K562 (cell line): ENCODE results near the gene ICAM3. TPM values are rescaled to one million over a fixed set of nuclear protein-coding genes. Genes with fewer than 3 reads are reported as not detected.

Experiments
- ETV6 ChIP-seq, 3 experiments: fragments of 150-350 bp in 1 of 3; sonication (generic) in 1 of 3; formaldehyde crosslinking in 1 of 3; IDR thresholded peaks; 2 replicates each; pipeline versions ENCODE4 v1.6.1 to v1.8.0; 2014 to 2022; ENCODE audit warnings: borderline replicate concordance in 2 of 3, low read depth in 2 of 3, antibody characterized with exemption in 1 of 3, low read length in 1 of 3, mild to moderate bottlenecking in 1 of 3, missing genetic modification reagents in 1 of 3
- FOXM1 ChIP-seq, 2 experiments: fragments of 450-650 bp in 1 of 2; sonication (generic) in 1 of 2; formaldehyde crosslinking in 1 of 2; IDR thresholded peaks; 2 replicates each; pipeline versions ENCODE4 v1.6.1 to v1.9.0; 2017 to 2022; ENCODE audit warnings: low read depth in 2 of 2, mild to moderate bottlenecking in 2 of 2, missing genetic modification reagents in 1 of 2, moderate library complexity in 1 of 2
- ILK ChIP-seq: fragments of 450-650 bp; IDR thresholded peaks from 2 replicates; pipeline ENCODE4 v1.6.1; 2016; ENCODE audit warnings: missing genetic modification characterization, low read depth, mild to moderate bottlenecking, missing compliant biosample characterization, moderate library complexity, borderline replicate concordance
- JUN ChIP-seq, 2 experiments: sonication (generic) in 1 of 2; formaldehyde crosslinking in 1 of 2; IDR thresholded peaks; 2 replicates each; pipeline versions ENCODE4 v1.6.1 to v1.8.0; 2012 to 2022; ENCODE audit warnings: borderline replicate concordance in 2 of 2, mild to moderate bottlenecking in 2 of 2, improper control_type of control experiment in 1 of 2, low read depth in 1 of 2, low read length in 1 of 2, missing genetic modification reagents in 1 of 2
- KHSRP ChIP-seq: fragments of 450-650 bp; IDR thresholded peaks from 2 replicates; pipeline ENCODE4 v1.6.1; 2017
- POLR2B ChIP-seq: fragments of 450-650 bp; IDR thresholded peaks from 2 replicates; pipeline ENCODE4 v1.6.1; 2018; ENCODE audit warnings: low read depth; ENCODE audit not compliant: partially characterized antibody
- PRPF4 ChIP-seq: fragments of 200-400 bp; formaldehyde crosslinking; IDR thresholded peaks from one replicate; pipeline ENCODE4 v1.6.1; 2017; ENCODE audit warnings: low read length, low read depth, mild to moderate bottlenecking; ENCODE audit not compliant: insufficient read depth, poor library complexity, severe bottlenecking
- SOX6 ChIP-seq: fragments of 450-650 bp; IDR thresholded peaks from 2 replicates; pipeline ENCODE4 v1.6.1; 2014; ENCODE audit warnings: mild to moderate bottlenecking
- ZC3H4 ChIP-seq: sonication (generic); formaldehyde crosslinking; IDR thresholded peaks from 2 replicates; pipeline ENCODE4 v1.9.0; 2021; ENCODE audit warnings: missing genetic modification reagents, borderline replicate concordance
- ZKSCAN8 ChIP-seq: fragments of 200-800 bp; sonication (Bioruptor generic); IDR thresholded peaks from 2 replicates; pipeline ENCODE4 v1.6.1; 2016; ENCODE audit warnings: missing genetic modification characterization, missing compliant biosample characterization
- ZNF384 ChIP-seq: IDR thresholded peaks from 2 replicates; pipeline ENCODE4 v1.6.1; 2012; ENCODE audit warnings: low read depth, low read length, improper control_type of control experiment
- ZNF551 ChIP-seq: fragments of 250-450 bp; sonication (Bioruptor Pico); IDR thresholded peaks from 2 replicates; pipeline ENCODE4 v1.5.0; 2021; ENCODE audit warnings: mild to moderate bottlenecking, moderate library complexity
- ZNF778 ChIP-seq: fragments of 450-650 bp; formaldehyde crosslinking; IDR thresholded peaks from 2 replicates; pipeline ENCODE4 v1.4.0; 2020; ENCODE audit warnings: mild to moderate bottlenecking, moderate library complexity
- polyA plus RNA-seq, 8 experiments: library from polyadenylated mRNA; depleted of rRNA in 4 of 8; stranded (reverse) in 5 of 8; unstranded in 3 of 8; fragments of >200 nt; fragmentation: Nextera tagmentation in 2 of 8; fragmentation: Illumina TruSeq in 1 of 8; extraction: Ambion mirVana in 2 of 8; extraction: Trizol in 1 of 8; gene quantifications; 2 replicates each; pipeline versions ENCODE4 v1.2.1 to v1.2.3, GENCODE V29; 2011 to 2014; ENCODE audit warnings: inconsistent platforms in 1 of 8, missing spikeins in 1 of 8
- total RNA-seq, 7 experiments: library from RNA; depleted of rRNA in 6 of 7; stranded (reverse); fragments of >200 nt in 6 of 7; fragmentation: Illumina TruSeq in 2 of 7; extraction: Trizol in 2 of 7; gene quantifications; 2 replicates each; pipeline versions ENCODE4 v1.2.1 to v1.2.3, GENCODE V29; 2011 to 2021; ENCODE audit warnings: low replicate concordance in 1 of 7
- TF ChIP-seq, protein P1 (sequence below): fragments of 250-450 bp; sonication (Bioruptor Pico); IDR thresholded peaks from 2 replicates; pipeline ENCODE4 v1.8.0; 2021; ENCODE audit warnings: mild to moderate bottlenecking, moderate library complexity
- TF ChIP-seq, protein P2 (sequence below): fragments of 250-450 bp; sonication (Bioruptor Pico); IDR thresholded peaks from 2 replicates; pipeline ENCODE4 v1.8.0; 2021; ENCODE audit warnings: moderate library complexity, mild to moderate bottlenecking, inconsistent platforms
- TF ChIP-seq, protein P3 (sequence below): fragments of 250-450 bp; sonication (Bioruptor Pico); IDR thresholded peaks from 2 replicates; pipeline ENCODE4 v1.9.0; 2021; ENCODE audit warnings: mild to moderate bottlenecking
- TF ChIP-seq, protein P4 (sequence below): sonication (generic); formaldehyde crosslinking; IDR thresholded peaks from 2 replicates; pipeline ENCODE4 v1.8.1; 2023; ENCODE audit warnings: missing genetic modification reagents, mild to moderate bottlenecking, borderline replicate concordance

ICAM3 gene
- total and polyA plus RNA-seq, 9 of the 15 experiments (the other 6 are each of a cell fraction or from before 2014, with no cell fraction given) = 6.5 to 39.5 (median 24.2) TPM

DNA sequence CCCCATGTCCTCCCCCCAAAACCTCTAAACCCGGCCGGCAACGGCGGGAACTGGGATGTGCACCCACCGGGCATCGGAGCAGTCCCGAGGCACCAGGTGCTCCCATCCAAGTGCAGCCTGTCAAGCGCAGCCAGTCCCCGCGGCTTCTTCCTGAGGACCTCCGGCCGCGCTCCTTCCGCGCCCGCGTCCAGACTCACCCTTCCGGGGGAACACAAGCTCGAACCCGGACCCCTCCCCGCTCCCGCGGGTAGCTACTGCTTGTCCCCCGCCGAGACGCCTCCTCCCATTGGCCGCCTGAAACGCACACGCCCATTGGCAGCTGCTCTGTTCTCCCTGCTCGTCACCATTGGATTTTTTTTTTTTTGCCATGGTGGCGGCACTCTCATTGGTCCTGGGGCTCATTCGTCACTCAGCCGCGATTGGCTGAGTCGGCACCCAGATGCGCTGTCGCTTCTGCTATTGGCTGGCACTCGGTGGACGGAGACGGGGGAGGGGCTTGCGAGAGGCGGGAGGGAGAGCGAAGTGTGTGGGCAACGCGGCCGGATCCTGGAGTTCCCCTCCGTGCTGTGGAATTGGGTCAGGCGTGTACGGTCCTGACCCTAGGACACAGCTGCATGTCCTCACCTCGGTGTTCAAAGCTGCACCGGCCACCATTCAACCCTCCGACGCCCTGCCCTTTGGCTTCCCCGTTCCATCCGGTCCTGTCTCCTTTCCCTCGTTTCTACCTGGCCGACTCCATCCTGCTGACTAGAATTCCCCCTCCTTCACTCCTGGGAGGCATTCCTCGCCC is 41.1 kb upstream of the ICAM3 start, which contains the start of gene TYK2 (continued):
- TF ChIP-seq ZNF384 (peak; percentile 100), SOX6 (peak; percentile 13; the same call in 1 of the 2 replicates), ILK (tag) (no peak), ZKSCAN8 (CRISPR knock-in tag) (peak; percentile 99), KHSRP (peak; percentile 74), ZNF551 (CRISPR knock-in tag) (no peak), ZNF778 (CRISPR knock-in tag) (no peak), PRPF4 (no peak), POLR2B (peak; percentile 86), ETV6 (IDR thresholded peaks at IDR 0.05; ENCODE audit: borderline replicate concordance in 1 of 2, low read depth in 2 of 2, low read length in 1 of 2) (no peak), ETV6 (CRISPR knock-in tag; IDR thresholded peaks at IDR 0.05; ENCODE audit: borderline replicate concordance) (no peak), FOXM1 (IDR thresholded peaks at IDR 0.05; ENCODE audit: low read depth) (peak; percentile 47; the same call in 1 of the 2 replicates), FOXM1 (CRISPR knock-in tag; IDR thresholded peaks at IDR 0.05; ENCODE audit: low read depth) (no peak), JUN (IDR thresholded peaks at IDR 0.05; ENCODE audit: borderline replicate concordance, low read depth, low read length) (no peak), JUN (CRISPR knock-in tag; IDR thresholded peaks at IDR 0.05; ENCODE audit: borderline replicate concordance) (0 out of 2 replicates have a peak, but pooled peaks have one; percentile 71), ZC3H4 (CRISPR knock-in tag) (no peak)
- TF ChIP-seq, protein P1, sequence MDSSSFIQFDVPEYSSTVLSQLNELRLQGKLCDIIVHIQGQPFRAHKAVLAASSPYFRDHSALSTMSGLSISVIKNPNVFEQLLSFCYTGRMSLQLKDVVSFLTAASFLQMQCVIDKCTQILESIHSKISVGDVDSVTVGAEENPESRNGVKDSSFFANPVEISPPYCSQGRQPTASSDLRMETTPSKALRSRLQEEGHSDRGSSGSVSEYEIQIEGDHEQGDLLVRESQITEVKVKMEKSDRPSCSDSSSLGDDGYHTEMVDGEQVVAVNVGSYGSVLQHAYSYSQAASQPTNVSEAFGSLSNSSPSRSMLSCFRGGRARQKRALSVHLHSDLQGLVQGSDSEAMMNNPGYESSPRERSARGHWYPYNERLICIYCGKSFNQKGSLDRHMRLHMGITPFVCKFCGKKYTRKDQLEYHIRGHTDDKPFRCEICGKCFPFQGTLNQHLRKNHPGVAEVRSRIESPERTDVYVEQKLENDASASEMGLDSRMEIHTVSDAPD = no peak
- TF ChIP-seq, protein P2, sequence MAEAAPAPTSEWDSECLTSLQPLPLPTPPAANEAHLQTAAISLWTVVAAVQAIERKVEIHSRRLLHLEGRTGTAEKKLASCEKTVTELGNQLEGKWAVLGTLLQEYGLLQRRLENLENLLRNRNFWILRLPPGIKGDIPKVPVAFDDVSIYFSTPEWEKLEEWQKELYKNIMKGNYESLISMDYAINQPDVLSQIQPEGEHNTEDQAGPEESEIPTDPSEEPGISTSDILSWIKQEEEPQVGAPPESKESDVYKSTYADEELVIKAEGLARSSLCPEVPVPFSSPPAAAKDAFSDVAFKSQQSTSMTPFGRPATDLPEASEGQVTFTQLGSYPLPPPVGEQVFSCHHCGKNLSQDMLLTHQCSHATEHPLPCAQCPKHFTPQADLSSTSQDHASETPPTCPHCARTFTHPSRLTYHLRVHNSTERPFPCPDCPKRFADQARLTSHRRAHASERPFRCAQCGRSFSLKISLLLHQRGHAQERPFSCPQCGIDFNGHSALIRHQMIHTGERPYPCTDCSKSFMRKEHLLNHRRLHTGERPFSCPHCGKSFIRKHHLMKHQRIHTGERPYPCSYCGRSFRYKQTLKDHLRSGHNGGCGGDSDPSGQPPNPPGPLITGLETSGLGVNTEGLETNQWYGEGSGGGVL (CRISPR knock-in tag) = no peak
- TF ChIP-seq, protein P3, sequence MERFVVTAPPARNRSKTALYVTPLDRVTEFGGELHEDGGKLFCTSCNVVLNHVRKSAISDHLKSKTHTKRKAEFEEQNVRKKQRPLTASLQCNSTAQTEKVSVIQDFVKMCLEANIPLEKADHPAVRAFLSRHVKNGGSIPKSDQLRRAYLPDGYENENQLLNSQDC (CRISPR knock-in tag) = 0 out of 2 replicates have a peak, but pooled peaks have one; percentile 37
- TF ChIP-seq, protein P4, sequence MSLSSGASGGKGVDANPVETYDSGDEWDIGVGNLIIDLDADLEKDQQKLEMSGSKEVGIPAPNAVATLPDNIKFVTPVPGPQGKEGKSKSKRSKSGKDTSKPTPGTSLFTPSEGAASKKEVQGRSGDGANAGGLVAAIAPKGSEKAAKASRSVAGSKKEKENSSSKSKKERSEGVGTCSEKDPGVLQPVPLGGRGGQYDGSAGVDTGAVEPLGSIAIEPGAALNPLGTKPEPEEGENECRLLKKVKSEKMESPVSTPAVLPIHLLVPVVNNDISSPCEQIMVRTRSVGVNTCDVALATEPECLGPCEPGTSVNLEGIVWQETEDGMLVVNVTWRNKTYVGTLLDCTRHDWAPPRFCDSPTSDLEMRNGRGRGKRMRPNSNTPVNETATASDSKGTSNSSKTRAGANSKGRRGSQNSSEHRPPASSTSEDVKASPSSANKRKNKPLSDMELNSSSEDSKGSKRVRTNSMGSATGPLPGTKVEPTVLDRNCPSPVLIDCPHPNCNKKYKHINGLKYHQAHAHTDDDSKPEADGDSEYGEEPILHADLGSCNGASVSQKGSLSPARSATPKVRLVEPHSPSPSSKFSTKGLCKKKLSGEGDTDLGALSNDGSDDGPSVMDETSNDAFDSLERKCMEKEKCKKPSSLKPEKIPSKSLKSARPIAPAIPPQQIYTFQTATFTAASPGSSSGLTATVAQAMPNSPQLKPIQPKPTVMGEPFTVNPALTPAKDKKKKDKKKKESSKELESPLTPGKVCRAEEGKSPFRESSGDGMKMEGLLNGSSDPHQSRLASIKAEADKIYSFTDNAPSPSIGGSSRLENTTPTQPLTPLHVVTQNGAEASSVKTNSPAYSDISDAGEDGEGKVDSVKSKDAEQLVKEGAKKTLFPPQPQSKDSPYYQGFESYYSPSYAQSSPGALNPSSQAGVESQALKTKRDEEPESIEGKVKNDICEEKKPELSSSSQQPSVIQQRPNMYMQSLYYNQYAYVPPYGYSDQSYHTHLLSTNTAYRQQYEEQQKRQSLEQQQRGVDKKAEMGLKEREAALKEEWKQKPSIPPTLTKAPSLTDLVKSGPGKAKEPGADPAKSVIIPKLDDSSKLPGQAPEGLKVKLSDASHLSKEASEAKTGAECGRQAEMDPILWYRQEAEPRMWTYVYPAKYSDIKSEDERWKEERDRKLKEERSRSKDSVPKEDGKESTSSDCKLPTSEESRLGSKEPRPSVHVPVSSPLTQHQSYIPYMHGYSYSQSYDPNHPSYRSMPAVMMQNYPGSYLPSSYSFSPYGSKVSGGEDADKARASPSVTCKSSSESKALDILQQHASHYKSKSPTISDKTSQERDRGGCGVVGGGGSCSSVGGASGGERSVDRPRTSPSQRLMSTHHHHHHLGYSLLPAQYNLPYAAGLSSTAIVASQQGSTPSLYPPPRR = no peak
